Retinal pigment epithelial cell (primary cell): ENCODE measurements around the gene MAD1L1.

Experiments used
- DNase-seq: peaks from one replicate; pipeline ENCODE4 v3.0.0-alpha.2; 2010; ENCODE audit warnings: low read depth
- H3K4me3 ChIP-seq: 2 replicates; pipeline ENCODE4 v1.5.1; 2011; ENCODE audit warnings: mild to moderate bottlenecking, low read length, control low read depth, moderate library complexity
- CTCF ChIP-seq: conservative IDR thresholded peaks from 2 replicates; pipeline ENCODE4 v1.5.1; 2011; ENCODE audit warnings: low read depth, low read length, control low read depth, inconsistent platforms

The MAD1L1 gene

GRCh38 chr7:2120251-2120660 is 112.5 kb downstream of the MAD1L1 start:
- no peak overlapping the region for H3K4me3 ChIP-seq
- TF ChIP-seq CTCF, result no peak
- DNase-seq, result no peak

- no peak overlapping the region for H3K4me3 ChIP-seq
- no peak for DNase-seq
- no peak for TF ChIP-seq CTCF
Measured at GRCh38 chr7:2118630-2119190, 114.0 kb downstream of the MAD1L1 start.

GRCh38 chr7:2118056-2118455 is 114.7 kb downstream of the MAD1L1 start:
- no peak overlapping the region for H3K4me3 ChIP-seq
- DNase-seq, result no peak
- TF ChIP-seq CTCF, result no peak

- DNase-seq, result no peak
- no peak overlapping the region for H3K4me3 ChIP-seq
- no peak for TF ChIP-seq CTCF
Measured at GRCh38 chr7:2117646-2118045, 115.1 kb downstream of the MAD1L1 start.

GRCh38 chr7:2116989-2117591 is 115.7 kb downstream of the MAD1L1 start:
- no peak overlapping the region for H3K4me3 ChIP-seq
- no peak for DNase-seq
- no peak for TF ChIP-seq CTCF

DNA sequence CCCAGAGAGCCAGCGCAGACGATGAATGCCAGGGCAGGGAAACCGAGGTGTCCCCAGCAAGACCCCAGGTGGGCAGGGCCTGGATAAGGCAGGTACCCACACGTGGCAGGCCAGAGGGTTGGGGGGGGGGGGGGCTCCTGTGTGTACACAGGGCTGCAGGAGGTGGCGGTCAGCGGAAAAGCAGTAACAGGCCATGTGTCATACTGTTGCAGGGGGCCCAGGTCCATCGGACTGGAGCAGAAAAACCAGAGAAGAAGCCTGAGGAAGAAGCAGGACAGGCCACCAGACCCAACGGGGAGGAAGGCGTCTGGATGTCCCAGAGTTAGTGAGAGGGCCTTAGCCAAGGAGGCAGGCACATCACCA is 116.3 kb downstream of the MAD1L1 start:
- DNase-seq, result no peak
- TF ChIP-seq CTCF, result no peak
- H3K4me3 ChIP-seq, result no peak overlapping the region

DNA sequence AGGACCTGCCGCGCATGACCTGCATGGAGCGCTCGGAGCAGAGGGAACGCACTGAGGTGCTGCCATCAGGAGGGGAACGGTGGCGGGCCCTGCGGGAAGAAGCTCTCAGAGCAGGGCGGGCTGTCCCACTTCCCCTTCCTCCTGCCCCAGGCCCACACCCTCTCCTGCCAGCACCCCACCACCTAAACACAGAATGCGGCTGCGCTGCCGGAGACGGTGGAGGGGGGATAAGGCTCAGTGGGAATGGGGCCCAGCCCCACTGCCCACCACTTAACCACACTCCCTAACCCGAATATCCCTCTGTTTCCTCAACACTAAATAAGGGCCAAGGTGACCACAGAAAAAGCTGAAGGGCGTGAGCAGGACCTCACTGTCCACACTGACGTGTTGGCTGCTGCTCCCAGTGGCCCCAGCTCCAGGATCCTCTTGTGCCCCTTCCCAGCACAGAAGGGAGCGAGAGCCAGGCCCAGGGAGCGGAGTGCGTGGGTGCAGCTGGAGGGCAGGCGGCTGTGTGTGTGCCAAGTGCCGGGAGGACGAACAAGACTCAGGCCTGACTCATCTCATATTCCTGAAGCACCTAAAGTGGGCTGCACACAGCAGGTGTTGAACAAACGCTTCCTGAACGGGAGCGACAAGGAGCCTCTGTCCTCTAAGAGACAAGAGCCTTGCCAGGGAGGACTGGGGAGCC is 116.8 kb downstream of the MAD1L1 start:
- no peak for TF ChIP-seq CTCF
- DNase-seq, result no peak
- no peak overlapping the region for H3K4me3 ChIP-seq
